ENCODE results near the gene AKIRIN2.
"Not testable (repeated sequence)": the region's sequence is repeated elsewhere in the genome, so short reads cannot be mapped to it uniquely, and the experiment has no call there.

AKIRIN2 gene

GRCh38 chr6:87718662-87719433, 16.8 kb upstream of the AKIRIN2 start:
- no peak for DNase-seq (ENCODE audit: low read depth in 4 of 4, low spot score in 1 of 4)

DNA sequence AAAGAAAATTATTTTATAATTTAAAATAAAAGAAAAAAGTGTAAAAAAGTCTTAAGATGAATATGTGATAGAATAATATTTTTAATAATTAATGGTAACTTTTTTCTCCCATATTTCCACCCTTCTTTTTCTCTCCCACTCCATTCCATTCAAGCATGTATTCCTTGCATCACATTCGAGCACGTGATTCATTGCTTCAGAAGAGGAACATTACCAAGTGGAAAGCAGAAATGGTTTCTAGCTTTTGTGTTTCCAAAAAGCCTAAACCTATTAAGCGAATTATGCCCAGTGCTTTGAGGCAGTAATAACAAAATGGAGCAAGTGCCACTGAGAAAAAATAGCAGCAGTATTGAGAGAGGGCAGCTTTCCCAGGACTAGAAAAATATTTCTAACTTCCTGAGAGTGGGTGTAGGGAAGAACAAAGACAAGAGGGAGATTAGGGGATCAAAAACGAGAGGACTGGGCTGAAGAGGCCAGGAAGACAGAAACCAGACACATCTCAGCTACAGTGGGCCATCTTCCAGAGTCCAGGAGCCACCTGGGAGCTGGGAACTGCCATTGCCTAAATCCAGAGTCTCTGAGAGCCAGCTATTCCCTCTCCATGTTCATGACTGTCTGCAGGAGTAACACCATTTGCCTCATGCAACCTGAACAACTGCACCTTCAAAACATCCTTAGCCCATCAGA, 15.0 kb upstream of the AKIRIN2 start:
- no peak for DNase-seq (ENCODE audit: low read depth in 4 of 4, low spot score in 1 of 4)

- DNase-seq (ENCODE audit: low read depth in 4 of 4, low spot score in 1 of 4) = no peak
Observed at GRCh38 chr6:87714093-87714842, 12.2 kb upstream of the AKIRIN2 start.

DNA sequence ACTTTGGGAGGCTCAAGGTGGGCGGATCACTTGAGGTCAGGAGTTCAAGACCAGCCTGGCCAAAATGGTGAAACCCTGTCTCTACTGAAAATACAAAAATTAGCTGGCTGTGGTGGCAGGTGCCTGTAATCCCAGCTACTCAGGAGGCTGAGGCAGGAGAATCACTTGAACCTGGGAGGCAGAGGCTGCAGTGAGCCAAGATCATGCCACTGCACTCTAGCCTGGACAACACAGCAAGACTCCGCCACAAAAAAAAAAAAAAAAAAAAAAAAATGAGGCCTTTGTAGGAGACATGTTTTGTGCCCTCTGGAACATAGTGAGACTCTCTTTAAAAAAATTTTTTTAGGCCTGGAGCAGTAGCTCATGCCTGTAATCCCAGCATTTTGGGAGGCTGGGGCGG, 10.7 kb upstream of the AKIRIN2 start:
- not testable (repeated sequence) for DNase-seq (ENCODE audit: low read depth in 4 of 4, low spot score in 1 of 4)

- DNase-seq (ENCODE audit: low read depth in 4 of 4, low spot score in 1 of 4) = no peak
Observed at GRCh38 chr6:87710090-87710489, 8.1 kb upstream of the AKIRIN2 start.

DNA sequence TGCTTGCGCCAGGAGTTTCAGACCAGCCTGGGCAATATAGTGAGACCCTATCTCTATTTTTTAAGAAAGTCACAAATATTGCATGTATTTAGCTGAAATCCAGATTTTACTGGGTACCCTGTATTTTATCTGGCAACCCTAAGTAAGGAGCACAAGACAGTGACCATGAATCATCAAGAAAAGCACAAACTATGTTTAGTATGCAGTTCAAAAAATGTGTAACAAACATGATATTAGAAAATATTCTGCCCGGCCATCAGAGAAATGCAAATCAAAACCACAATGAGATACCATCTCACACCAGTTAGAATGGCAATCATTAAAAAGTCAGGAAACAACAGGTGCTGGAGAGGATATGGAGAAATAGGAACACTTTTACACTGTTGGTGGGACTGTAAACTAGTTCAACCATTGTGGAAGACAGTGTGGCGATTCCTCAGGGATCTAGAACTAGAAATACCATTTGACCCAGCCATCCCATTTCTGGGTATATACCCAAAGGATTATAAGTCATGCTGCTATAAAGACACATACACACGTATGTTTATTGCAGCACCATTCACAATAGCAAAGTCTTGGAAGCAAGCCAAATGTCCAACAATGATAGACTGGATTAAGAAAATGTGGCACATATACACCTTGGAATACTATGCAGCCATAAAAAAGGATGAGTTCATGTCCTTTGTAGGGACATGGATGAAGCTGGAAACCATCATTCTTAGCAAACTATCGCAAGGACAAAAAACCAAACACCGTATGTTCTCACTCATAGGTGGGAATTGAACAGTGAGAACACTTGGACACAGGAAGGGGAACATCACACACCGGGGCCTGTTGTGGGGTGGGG, 6.8 kb upstream of the AKIRIN2 start:
- not testable (repeated sequence) for DNase-seq (ENCODE audit: low read depth in 4 of 4, low spot score in 1 of 4)

DNA sequence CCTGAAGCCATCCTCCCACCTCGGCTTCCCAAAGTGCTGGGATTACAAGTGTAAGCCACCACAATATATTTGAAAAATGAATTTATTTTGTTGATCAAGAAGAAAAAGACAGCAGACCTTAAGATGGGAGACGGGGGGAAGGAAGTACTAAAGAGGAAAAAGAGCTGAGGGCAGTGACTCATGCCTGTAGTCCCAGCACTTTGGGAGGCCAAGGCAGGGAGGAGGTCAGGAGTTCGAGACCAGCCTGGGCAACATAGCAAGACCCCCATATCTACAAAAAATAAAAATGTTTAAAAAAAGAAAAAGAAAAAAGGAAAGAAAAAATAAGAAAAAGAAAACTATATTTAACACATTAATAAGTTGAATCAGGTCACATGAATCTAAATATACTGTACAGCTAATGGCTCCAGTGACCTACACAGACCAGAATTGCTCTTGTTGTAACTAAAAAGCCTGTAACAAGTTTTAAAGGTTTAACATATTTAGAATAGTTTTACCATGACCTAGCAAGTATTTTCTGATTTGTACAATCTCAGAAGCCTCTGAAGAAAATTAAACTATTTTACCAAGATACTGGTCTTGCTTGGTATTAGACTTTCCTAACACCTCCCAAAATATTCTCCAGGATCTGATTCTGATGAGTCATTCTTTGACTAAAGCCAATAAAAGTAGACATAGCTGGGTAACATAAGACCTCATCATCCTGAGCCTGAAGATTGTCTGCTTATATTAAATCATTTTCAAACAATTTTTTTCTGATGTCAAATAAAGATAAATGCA, 4.3 kb upstream of the AKIRIN2 start:
- no peak for DNase-seq (ENCODE audit: low read depth in 4 of 4, low spot score in 1 of 4)

DNA sequence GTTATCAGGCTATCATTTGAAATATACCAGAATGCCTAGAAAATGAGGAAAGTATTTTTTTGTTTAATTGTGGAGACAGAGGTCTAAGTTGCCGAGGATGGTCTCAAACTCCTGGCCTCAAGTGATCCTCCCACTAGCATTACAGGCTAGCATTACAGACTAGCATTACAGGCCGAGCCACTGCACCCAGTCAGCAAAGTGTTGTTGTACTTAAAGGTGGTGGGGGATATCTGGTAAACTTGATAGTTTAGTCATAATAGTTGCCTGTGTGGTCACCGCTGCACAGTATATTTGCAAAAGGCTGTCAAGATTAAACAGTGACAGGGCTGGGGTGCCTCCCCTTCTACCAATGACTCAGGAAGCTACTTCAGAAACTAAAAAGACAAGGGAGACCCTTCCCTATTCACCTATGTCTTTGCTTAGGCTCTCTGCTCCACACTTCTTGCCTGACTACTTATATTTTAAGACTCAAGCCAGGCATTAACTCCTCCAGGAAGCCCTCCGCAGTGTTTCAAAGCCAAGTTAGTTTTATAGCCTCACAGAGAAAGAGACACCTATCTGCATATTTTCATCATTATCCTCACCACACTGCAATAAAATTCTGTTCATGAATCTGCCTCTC, 3.1 kb upstream of the AKIRIN2 start:
- DNase-seq (ENCODE audit: low read depth in 4 of 4, low spot score in 1 of 4) = peak in 2 of 4 experiments; percentile 20 to 38

DNA sequence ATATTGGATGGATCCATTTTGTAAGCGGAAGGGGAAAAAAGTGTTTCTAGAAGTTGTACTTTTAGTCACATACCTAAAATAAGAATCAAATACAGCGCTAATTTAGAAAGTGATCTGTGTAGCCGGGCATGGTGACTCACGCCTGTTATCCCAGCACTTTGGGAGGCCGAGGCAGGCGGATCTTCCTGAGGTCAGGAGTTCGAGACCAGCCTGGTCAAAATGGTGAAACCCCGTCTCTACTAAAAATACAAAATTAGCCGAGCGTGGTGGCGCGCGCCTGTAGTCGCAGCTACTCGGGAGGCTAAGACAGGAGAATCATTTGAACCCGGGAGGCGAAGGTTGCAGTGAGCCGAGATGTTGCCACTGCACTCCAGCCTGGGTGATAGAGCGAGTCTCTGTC, 1.0 kb upstream of the AKIRIN2 start:
- not testable (repeated sequence) for DNase-seq (ENCODE audit: low read depth in 4 of 4, low spot score in 1 of 4)

- DNase-seq (ENCODE audit: low read depth in 4 of 4, low spot score in 1 of 4) = no peak
Observed at GRCh38 chr6:87702589-87702945, 534 bp upstream of the AKIRIN2 start.

DNA sequence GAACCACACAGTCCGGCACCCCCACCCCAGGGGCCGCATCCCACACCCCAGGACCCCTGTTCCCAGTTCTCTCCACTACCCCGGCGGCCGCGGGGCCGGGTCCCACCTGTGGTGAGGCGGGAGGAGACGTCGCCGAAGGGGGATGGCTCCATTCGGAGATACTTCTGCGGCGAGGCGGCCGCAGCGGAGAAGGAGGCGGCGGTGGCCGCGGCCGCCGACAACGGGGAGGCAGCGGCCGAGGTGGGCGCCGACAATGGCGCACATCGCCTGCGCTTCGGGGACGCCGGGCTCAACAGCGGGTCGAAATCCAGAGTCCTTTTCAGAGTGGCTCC, 723 bp downstream of the AKIRIN2 start:
- DNase-seq (ENCODE audit: low read depth in 4 of 4, low spot score in 1 of 4) = peak in 2 of 4 experiments; percentile 8 to 13

DNA sequence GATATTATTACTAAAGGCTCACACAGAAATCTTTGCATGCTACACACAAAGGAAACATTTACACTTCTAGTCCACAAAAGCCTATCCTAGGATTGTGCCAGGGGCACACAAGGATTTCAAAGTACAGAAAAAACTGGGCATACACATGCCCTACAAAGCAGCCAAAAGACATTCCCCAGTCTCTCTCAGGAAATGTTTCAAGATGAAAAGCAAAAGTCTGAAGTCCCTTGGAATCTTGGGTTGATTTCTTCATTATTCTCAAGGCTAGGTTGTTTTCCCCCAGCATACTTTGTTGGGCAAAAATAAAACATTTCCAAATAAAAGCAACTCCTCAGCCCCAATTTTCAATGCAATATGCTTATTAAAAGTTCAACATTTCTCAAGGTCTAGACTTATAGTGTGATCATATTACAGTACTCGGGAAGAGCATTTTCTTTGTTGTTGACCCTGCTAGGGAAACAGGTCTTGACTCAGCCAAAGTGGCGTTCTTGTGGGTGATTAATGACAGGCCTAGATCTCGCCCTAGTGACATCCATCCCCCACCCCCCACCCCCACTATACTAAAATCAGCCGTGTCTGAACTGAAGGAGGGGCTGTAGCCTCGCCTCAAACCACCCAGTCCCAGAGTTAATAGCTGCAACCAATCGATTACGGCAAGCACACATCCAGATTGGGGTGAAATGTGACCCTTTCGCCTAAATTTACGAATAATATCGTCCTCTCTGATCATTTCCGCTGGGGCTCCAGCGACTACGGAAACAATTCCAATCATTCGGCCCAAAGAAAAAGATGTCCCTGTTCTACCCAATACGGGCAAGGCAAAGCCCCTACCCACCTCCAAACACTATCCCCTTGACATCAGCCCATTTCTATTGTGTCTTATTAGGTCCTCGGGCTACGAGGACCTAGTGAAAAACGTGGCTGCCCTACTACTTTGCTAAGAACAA, 1.4 kb downstream of the AKIRIN2 start:
- DNase-seq (ENCODE audit: low read depth in 4 of 4, low spot score in 1 of 4) = peak in 2 of 4 experiments; percentile 3 to 13

DNA sequence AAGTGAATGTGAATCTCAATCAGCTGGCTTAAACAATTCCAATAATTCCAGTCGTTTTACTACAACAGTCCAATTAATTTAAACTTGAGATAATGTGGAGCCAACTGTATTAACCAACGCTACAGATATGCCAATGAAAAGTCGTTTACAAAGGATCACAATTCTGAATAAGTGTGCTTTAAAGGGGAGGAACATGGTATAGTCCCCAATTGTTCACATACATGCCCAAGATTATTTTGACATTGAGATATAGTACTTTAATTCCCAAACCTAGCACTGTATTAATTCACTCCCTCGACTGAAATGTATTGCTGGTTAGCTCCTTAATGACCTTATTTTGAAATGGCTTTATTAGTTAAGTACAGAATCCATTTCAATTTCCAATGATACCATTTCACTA, 2.5 kb downstream of the AKIRIN2 start:
- DNase-seq (ENCODE audit: low read depth in 4 of 4, low spot score in 1 of 4) = no peak

- no peak for DNase-seq (ENCODE audit: low read depth in 4 of 4, low spot score in 1 of 4)
Observed at GRCh38 chr6:87698547-87699006, 3.5 kb downstream of the AKIRIN2 start.

DNA sequence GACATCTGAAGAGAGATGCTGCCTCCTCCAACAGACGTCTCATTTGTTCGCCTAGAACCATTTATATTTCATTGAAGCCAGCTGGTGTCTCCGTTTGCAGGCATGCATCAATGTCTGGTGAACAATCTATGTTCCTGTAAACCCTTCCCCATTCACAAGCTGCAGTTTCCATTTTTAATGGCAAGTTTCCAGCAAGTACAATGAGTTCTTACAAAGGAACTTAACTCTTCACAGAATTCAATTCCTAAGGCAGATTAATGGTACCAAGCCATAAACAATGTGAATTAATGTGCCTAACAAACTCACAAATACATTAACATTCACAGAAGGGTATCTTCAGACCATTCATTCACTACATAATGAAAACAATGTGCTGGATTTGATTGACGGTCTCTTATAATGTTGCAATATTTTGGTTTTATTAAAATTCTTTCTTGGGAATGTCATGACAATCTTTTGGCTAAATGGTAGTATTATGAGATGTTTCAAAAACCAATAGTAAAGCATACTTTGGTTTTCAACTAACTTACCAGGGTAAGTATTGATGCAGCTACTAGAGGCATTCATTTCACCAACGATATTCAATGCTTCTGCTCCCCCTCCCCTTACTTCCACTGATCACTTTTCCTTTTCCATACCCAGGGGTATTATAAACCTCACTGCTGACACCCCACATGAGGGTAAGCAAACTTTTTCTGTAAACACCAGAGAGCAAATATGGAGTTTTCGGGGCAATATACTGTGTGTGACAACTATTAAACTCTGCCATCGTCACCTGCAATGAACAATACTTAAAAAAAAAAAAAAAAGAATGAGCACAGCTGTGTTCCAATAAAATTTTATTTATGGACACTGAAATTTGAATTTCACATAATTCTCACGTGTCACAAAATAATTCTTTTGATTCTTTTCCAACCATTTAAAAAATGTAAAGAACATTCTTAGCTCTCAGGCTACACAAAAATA, 4.2 kb downstream of the AKIRIN2 start:
- no peak for DNase-seq (ENCODE audit: low read depth in 4 of 4, low spot score in 1 of 4)

GRCh38 chr6:87696817-87697216, 5.2 kb downstream of the AKIRIN2 start:
- DNase-seq (ENCODE audit: low read depth in 4 of 4, low spot score in 1 of 4) = not testable (repeated sequence)

DNA sequence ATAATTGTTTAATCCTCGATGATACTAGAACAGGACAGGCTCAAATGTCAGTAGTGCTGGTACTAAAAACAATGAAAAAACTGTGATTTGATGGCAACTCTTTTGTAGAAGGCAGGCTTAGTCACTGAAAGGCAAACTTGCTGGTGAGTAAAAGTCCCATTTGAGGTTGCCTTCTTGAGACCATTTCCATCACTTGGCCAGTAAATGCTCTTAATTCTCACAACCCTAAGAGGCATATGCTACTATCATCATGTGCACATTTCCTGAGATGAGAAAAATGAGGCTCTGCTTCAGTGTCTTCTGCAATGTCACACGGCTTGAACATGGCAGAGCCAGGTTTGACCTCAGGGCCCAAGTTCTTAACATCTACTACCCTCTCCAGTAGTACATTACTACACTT, 9.9 kb downstream of the AKIRIN2 start:
- no peak for DNase-seq (ENCODE audit: low read depth in 4 of 4, low spot score in 1 of 4)

DNA sequence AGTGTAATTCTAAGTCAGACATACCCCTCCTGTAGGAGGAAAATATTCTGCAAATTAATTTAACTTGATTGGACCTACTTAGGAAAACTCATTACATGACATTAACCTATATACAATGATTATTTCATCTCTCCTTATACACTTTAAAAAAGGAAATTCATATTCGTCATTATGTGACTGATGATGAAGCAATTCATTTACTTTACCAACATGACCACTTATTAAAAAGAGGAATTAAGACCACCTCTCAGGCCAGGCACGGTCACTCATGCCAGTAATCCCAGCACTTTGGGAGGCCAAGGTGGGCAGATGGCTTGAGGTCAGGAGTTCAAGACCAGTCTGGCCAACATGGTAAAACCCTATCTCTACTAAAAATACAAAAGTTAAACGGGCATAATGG, 11.6 kb downstream of the AKIRIN2 start:
- DNase-seq (ENCODE audit: low read depth in 4 of 4, low spot score in 1 of 4) = no peak

Data from stimulated activated CD4-positive, alpha-beta T cell treated with anti-CD3 and anti-CD28 coated beads, Interleukin-1b, Interleukin-23, amount 100 ng/mL, for 24 hours (primary cell).